HCEC 1CT (cell line): ENCODE measurements around the gene ABR.
A peak's percentile ranks its signal among the peaks of the same experiment; 100 is the strongest.
"Not testable (repeated sequence)": the region's sequence is repeated elsewhere in the genome, so short reads cannot be mapped to it uniquely, and the experiment has no call there.

Experiments used
- DNase-seq: peaks from one replicate; pipeline ENCODE4 v3.0.0-alpha.2; 2017

The ABR gene

DNA sequence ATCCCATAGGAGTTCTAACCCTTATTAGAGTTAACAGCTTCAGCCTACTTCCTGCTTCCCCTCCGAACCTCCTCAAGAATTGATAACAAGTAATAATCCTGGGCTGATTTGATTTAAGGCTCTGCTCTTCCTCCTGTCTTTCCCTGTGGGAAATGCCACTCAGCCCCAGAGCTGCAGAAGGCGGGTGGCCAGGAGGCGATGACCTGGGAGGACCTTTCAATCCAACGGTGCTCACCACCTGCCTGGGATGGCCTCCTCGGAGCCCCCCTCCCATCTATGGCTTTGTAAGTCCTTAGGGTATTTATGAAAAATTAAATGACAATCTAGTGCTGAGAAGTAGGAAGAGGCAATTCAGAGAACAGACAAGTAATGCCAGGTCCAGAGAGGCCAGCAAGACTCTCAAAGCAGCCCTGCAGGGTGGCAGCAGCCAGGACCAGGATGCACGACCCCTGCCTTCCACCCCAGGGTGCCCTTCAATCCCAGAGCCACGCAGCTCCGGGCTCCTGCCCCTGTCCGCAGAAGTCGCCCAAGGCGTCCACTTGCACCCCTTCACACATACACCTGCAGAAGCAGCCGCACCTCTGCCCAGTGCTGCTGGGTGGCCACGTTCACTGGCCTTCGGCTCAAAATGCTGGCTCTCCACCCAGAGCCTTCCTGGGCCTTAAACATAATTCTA, 34.3 kb downstream of the ABR start:
- DNase-seq: no peak

DNA sequence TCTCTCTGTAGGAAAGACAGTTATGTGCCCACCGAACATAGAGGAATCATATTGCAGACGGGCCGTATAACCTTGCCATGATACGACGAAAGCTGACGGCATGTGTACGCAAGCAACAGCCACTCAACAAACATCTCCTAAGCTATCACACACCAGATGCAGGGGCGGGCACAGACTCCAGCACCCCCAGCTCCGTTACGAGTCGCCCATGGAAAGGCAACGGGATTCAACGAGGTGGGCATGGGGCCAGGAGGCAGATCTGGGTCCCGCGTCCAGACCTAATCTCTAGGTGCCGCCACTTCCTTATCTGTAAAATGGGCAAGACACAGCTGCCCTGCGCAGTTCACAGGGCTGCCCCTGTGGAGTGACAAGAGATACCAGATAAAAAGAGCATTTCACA, 35.6 kb downstream of the ABR start:
- no peak for DNase-seq

DNA sequence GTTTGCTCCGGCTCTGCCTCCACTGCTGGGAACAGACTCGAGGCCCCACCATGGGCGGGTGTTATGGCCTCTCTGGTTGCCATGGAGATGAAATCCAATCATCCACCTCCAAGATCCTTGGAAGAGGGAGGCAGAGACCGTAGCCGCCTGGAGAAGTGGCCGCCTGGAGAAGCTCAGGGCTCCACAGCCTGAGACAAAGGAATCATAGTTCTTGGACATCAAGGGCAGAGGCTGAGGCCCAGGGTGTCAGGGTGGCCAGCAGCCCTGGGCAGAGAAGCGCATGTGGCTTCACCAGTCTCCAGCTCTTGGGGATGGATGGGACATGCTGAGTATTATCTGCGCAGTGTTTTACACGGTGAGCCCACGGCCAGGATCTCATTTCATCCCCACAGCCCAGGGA, 36.2 kb downstream of the ABR start:
- no peak for DNase-seq

DNA sequence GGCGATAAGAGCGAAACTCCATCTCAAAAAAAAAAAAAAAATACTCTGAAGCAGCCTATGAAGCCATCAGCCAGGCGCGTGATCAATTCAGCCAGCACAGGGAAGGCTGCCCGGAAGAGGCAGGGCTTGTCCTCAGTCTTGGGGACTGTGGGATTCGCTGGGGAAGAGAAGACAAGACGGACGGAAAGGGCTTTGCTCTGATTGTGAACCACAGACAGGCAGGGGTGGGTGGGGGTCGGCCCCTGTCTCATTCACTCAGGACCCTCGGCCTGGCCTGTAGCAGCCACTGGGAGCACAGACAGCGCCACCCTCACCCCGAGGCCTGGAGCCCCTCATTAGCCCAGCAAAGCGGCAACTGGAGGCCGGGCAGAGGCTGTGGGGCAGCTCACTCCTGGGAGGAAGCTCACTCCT, 37.2 kb downstream of the ABR start:
- no peak for DNase-seq

DNA sequence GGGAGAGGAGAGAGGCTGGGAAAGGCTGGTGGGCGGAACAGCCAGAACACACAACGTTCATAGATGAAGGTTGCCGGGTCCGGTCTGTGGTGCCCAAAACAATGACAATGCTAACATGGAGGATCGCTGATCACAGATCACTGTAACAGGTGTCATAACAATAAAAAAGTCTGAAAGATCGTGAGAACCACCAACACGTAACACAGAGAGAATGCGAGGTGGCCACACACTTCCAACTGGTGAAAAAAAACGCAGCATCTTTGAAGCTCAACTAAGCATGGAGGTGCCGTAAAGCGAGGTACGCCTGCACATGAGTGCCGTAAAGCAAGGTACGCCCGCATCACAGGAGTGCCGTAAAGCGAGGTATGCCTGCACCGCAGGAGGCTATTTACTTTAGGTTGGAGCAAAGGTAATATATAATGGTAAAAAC, 42.3 kb downstream of the ABR start:
- DNase-seq: no peak

DNA sequence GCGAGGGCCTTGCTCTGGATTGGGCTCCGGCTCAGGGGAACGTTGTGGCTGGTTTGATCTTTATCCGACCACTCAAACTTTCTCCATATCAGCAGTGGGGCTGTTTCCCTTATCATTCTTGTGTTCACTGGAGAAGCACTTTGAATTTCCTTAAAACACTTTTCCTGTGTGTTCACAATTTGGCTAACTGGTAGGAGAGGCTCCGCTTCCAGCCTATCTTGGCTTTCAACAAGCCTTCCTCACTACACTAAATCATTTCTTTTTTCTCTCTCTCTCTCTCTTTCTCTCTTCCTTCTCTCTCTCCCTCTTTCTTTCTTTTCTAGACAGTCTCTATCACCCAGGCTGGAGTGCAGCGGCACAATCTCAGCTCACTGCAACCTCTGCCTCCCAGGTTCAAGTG, 43.0 kb downstream of the ABR start:
- DNase-seq: no peak

DNA sequence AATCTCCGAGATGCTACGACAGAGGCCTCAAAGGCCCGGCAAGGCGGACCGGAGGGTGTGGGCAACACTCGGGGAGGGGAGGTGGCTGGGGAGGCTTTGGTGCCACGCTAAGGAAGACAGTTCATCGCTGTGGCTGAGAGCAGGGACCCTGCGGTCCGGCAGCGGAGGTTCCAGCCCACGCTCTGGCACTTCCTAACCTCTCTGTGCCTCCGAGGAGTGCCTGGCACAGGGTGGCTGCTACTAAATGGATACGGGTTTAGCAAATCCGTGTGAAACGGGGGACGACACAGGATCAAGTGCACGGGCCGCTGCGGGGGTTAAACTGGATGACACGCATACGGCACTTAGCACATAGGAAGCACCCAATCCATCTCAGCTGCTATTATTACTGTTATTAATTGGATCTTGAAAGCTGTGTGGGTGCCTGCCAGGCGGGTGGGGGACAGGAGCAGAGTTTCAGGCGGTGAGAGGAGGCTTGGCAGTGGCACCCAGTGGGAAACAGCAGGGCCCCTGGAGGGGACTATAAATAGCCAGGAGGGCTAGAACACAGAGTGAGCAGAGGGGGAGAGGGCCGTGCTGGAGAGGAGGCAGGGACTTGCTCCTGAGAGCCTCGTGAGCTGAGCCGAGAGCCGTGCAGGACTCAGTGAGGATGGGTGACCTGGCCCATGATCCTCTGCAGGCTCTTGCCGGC, 45.0 kb downstream of the ABR start:
- no peak for DNase-seq

DNA sequence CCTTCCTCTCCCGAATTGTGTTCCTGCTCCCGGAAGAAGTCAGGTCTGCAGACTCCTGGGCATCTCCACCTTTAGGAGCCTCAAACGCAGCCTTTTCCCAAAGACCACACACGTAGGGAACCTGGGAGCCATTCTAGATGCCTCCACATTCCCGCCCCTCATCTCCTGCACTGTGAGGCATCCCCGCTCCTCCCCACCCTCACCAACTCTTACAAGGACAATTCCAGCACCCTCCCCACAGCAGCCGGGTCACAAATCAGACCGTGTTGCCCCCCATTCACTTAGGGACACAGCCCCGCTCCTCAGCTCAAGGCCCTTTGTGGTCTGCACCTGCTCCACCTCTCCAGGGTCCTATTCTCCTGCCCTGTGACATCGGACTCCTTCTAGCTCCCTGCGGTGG, 49.6 kb downstream of the ABR start:
- no peak for DNase-seq

DNA sequence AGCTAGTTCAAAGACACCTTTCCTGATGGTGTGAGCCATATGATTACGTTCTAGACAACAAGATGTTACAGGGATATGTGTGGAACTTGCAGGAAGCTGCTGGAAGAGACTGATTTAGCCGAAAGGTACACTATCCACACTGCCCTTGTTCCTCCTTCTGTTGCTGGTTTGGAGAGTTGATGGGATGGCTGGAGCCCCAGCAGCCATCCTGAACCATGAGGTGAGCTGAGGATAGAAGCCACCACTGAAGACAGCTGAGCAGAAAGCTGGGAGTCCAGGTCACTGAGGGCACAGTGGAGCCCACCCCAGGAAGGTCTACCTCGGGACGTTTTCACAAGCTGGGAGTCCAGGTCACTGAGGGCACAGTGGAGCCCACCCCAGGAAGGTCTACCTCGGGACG, 51.3 kb downstream of the ABR start:
- DNase-seq: not testable (repeated sequence)

DNA sequence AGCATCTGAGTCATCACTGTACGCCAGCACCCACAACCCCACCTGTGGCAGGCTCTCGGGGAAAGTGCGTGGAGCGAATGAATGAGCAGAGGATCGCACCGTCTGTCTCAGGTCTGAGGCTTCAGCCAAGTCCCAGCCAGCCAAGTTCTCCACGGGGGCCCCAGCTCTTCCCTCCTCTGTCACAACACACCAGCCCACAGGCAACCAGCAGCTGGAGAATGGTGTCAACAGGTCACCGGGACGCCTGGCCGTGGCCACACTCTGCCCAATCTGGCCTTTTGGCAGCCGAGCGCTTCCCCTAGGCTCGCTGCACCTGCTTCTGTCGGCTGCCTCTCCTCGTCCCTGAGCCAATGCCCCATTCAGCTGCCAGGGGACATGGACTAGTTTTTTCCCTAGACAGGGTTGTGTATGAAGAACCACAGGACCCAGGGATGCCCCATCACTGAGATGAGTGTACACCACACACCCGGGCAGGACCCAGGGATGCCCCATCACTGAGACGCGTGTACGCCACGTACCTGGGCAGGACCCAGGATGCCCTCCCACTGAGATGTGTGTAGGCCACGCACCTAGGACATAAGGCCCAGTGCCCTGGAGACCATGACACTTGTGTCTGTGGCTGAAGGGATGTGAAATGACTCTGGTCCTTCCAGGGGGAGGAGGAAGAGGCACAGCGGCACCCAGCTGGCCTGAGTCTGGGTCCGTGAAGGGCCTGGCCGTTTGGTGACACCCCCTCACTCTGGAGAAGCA, 52.8 kb downstream of the ABR start:
- DNase-seq: no peak

DNA sequence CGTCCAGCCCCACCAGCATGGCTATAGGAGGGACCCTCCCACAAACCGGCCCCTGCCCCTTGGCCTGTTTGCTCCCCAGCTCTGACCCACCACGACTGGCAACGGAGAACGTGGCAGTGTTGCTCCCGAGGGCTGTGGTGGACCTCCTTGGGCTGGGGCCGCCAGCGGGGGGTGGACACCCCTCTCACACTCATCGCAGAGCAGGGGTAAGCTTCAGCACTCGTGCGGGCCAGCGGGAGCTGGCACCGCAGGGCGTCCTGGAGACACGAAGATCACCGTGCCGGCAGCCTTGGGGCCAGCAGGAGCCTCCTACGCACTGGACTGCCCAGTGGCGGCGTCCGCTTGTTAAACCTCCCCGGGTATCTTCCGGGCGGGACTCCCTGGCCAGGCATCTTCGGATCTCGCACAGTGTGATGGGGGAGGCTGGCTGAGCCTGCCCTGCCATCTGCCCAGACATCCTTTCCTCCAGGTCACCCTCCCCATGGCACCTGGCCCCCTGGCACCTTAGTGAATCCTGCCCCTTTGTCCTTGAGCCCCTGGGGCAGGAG, 53.5 kb downstream of the ABR start:
- DNase-seq: no peak

DNA sequence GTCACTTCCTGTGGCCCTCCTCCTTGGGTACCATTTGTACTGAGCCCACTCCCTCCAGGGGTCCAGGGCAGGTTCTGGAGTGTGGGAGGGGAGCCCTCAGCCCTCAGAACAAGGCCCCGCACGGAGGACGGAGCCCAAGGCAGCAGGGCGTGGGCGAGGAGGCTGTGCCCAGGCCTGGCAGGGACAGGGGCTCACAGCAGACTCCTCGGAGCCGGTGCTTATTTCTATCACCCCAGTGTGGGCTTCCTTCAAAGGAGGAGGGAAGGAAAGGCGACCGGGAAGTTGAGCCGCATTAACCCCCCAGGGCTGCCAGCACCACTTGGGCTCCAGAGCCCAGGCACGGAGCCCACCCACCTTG, 54.0 kb downstream of the ABR start:
- DNase-seq: no peak

DNA sequence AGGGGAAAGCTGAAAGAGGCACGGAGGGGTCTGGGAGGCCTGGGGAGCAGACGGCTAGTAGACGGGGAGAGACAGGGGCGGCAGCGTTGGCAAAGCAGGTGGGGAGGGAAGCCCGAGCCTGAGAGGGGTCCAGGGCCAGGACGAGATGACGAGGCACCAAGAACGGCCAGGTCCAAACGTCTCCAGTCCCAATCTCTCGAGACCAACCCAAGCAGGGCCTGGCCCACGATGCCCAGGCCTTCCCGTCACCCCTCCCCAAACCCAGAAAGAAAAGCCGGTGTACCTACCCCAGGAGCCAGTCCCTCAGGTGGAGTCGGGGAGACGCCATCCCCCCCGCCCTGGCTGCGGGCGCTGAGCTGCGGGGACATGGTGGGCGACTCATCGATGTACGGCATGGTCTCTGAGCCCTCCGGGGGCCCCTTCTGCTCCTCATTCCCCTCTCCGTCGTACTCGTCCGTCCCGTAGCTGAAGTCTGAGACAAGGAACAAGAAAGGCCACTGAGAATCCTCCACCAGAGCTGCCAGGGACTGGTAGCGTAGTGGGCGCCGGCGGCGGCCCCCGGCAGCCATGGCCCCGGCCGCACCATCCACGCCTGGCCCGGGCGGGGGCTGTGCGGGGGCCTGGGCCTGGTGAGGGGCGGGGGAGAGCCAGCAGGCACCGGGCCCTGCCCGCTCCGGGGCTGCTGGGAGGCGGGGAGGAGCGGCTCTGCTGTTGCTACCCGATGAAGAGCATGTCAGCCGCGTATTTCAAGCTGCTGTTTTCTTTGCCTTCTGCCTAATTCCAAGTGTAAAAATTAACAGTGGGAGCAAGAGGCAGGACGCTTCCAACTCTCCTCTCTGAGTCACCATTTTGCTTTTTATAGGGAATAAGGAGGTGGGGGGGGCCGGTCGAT, 54.6 kb downstream of the ABR start:
- DNase-seq: no peak

DNA sequence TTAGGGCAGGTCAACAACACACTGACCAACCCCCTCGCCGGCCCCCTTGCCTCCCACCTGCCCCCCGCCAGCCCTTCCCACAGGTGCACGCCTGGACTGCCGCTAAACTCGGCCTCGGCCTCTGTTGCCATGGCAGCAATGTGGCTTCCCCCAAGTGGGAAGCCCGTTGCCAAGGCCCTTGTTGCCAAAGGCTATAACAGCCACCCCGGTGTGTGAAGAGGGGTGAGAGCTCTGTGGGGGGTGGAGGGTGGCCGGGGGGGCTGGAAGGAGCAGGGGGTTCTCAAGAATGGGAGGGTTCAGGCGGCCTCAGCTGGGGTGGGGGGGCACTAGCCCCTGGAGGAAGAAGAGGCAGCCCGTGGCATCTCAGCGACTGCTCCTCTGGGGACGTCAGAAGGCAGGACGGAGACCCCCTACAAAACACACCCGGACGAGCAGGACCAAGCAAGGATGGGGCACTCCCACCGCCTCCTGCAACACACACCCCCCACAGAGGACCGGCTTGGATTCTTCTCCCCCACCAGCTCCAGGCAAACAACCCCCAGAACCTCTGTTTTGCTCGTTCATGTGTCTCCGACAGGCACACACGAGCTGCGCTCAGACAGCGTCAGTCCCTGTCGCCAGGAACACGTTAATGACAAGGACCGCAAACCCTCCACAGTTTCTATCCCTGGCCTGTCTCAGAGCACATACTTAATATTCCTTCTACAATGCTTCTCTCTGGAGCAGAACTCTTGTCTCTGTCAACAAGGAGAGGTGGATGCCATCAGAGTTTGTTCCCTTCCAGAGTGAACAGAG, 55.7 kb downstream of the ABR start:
- no peak for DNase-seq

DNA sequence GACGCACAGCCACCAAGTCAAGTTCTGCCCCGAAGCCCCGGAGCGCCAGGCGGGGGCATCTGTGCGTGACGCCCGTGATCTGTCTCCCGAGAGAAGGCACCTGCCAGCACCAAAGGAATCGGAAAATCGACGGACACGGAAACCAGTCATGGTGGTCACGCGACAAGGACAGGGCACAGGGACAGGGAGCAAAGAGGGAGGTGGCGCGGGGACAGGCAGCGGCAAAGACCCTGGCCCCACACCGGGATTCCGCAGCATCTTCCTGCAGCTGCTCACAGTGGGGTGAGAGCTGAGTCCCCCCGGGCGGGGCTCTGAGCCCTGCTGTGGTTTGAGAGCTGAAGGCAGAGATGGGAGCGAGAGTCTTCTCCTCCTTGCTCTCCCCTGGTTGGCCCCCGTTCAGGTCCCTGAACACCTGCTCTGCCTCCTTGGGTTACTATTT, 56.4 kb downstream of the ABR start:
- DNase-seq: no peak

DNA sequence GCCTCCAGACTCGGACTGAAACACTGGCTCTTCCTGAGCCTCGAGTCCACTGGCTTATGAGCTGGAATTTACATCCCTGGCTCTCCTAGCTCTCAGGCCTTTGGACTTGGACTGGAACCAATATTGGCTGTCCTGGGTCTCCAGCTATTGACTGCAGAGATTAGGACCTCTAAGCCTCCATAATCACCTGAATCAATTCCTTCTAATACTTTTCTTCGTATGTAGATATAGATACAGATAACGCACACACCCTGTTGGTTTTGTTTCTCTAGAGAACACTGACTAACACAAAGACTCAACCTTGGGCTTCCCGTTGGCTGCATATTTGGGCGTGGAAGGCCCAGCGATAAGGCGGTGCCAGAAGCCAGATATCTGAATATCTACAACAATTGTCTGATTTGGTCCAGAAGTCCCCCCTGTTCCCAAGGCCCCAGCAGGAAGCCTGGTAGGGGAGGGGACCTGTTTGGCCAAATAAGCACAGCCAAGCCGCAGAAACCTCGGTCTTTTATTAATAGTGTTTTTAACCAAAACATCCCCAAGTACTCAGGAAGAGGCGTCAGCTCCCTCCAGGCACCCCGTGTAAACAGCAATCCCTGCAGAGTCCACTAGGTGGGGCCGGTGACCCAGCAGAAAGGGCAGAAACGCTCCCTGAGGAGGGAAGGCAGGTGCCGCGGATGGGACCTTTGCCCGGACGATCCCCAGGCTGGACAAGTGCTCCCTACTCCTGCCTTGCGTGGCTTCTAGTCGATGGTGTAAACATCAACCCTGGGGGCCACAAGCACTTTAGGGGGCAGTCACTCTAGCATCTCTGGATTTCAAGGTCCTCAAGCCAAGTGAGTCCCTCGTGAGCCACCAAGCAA, 57.0 kb downstream of the ABR start:
- DNase-seq: peak; percentile 36

DNA sequence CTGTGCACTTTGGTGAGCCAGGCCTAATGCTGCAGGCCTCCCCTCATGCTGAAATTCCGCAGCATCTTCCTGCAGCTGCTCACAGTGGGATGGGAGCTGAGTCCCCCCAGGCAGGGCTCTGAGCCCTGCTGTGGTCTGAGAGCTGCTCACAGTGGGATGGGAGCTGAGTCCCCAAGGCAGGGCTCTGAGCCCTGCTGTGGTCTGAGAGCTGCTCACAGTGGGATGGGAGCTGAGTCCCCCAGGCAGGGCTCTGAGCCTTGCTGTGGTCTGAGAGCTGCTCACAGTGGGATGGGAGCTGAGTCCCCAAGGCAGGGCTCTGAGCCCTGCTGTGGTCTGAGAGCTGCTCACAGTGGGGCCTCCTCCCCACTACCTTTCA, 58.4 kb downstream of the ABR start:
- not testable (repeated sequence) for DNase-seq

DNA sequence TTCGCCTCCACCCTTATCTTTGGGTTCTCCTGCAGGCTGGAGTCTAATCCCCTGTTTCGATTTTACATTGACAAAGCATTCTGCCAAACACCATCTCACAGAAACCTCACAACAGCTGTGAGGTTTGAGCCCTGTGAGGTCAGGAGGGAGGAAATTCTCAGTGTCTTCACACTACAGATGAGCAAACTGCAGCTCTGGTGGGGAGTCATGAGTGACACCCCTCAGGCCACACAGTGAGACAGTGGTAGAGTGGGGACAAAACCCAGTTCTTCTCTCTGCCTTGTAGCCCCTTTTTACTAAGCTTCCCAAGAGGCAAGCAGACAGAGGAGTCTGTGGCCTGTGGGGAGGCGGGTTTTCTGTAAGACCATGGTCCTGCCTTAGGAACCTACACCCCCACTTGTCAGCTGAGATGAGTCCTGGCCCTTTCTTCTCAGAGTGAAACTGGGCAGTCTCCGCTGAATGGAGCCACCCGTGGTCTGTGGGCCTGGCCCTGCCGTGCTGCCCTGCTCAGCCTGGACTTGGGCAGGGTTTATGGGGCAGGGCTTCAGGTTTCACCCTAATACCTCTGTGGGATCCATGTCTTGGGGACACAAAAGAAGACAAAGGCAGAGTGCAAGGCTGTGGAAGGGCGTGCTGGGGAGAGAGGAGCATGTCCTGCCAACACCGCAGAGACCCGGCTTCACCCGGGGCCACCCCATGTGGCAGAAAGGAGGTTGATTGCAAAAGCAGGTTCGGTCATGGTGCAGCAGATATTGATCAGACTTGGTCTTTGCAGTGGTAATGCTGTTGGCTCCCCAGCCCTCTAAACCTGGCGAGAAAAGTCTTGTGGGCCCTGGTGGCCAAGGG, 59.0 kb downstream of the ABR start:
- no peak for DNase-seq

DNA sequence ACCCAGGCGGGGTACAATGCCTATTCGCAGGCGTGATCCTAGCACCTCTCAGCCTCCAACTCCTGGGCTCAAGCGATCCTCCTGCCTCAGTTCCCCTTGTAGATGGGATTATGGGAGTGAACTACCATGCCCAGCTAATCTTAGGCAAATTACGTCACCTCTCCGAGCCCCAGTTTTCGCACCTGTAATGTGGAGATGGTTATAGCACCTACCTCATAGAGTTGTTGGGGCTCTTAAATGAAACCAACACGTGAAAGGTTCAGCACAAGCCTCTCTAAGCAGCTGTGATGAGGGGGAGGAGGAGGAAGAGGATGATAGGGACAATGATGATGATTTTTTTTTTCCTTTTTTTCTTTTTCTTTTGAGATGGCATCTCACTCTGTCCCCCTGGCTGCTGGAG, 59.9 kb downstream of the ABR start:
- DNase-seq: no peak

DNA sequence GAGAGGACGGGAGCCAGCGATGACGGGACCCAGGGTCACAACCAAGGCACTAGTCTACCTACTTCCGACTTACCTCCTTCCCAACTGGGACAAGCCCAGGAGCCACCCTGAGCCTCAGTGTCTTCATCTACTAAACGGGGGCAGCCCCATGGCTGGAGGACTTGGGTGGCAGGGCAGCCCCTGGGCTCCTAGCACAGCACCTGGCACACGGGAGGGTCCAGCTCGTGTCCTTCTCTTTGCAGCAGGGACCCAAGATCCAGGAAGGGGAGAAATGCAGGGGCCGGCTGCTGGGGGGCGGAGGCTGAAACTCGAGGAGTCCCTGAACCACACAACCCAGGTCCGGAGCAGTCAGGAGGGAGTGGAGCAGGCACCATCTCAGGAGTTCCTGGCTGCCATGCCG, 63.2 kb downstream of the ABR start:
- DNase-seq: no peak
